HG03469 (cell line): ENCODE measurements around the gene CSTF2T.

Experiments used
- ATAC-seq: cut with Tn5 transposase; IDR thresholded peaks from one replicate; pipeline ENCODE4 v1.9.1; 2021; ENCODE audit warnings: mild to moderate bottlenecking, moderate library complexity, moderate number of reproducible peaks; ENCODE audit not compliant: unreplicated experiment

CSTF2T gene

GRCh38 chr10:51651063-51651462, 48.3 kb downstream of the CSTF2T start:
- no peak for ATAC-seq

DNA sequence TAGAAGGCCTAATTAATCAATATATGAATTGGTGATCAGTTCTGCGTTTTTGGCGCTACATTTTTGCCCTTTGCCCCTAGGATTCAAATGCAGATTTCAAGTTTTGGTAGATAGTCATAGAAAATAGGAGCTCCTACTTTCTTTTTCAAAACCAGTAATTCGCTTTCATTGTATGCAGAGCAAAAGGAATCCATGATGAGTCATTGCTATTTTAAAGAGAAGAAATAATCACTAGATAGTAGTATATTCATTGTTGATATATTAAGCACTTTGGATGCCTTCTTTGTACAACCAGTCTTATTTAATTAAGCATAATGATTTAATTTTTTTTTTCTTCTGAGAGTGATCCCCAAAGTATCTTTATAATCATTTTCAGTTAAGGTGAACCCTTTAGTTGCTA, 50.3 kb downstream of the CSTF2T start:
- no peak for ATAC-seq
